HG03469 (cell line): ENCODE measurements around the gene RBX1.
"Not testable (repeated sequence)": the region's sequence is repeated elsewhere in the genome, so short reads cannot be mapped to it uniquely, and the experiment has no call there.

Experiments used
- ATAC-seq: cut with Tn5 transposase; IDR thresholded peaks from one replicate; pipeline ENCODE4 v1.9.1; 2021; ENCODE audit warnings: mild to moderate bottlenecking, moderate library complexity, moderate number of reproducible peaks; ENCODE audit not compliant: unreplicated experiment

Gene RBX1

GRCh38 chr22:40967111-40967760 lies 16.1 kb downstream of the RBX1 start:
- ATAC-seq: no peak

DNA sequence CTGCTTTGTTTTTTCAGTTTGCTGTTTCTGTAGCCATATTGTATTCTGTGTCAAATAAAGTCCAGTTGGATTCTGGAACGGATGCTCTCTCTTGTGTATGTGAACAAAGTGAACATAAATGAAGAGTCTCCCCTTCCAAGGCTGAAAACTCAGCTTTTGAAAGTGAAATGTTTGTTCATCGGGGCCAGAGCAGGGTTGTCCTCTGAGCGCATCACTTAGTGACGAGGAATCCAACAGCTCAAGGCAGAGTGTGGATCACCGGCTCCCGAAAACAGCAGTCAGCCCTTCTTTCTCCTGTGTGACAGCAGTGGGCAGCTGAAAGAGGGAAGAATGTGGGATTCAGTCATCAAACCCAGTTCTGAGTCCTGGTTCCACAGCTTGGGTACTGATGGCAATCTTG lies 21.4 kb downstream of the RBX1 start:
- ATAC-seq: no peak

GRCh38 chr22:40973144-40973543 lies 22.0 kb downstream of the RBX1 start:
- no peak for ATAC-seq

- ATAC-seq: no peak
Observed at GRCh38 chr22:40975366-40975765, 24.2 kb downstream of the RBX1 start.

DNA sequence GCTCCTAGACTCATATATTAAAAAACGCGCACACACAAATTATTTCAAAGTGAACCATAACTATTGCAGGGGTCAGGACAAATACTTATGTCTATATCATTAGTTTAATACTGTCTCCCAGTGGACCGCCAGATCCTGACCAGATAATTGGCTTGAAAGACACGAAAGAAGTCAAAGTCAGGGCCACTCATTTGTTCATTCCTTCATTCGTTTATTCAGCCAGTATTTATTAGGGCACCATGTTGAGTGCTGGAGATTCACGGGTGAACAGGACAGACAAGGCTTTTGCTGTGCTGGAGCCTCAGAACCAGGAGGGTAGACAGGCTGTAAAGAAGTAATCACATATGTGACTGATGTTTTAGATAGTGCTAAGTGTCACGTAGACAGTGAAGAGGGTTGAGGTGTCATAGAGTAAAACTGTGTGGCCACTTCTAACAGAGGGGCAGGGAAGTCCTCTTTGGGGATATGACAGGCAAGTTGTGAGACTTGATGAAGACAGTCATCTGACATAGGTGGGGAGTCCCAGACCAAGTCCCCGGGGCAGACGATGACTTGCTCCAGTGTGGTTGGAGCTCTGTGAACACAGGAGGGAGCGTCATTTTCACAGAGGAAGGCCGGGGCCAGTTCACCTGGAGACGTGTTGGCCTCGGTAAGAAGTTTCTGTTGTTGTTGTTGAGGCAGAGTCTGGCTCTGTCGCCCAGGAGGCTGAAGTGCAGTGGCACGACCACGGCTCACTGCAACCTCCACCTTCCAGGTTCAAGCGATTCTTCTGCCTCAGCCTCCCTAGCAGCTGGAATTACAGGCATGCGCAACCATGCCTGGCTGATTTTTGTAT lies 25.9 kb downstream of the RBX1 start:
- no peak for ATAC-seq

DNA sequence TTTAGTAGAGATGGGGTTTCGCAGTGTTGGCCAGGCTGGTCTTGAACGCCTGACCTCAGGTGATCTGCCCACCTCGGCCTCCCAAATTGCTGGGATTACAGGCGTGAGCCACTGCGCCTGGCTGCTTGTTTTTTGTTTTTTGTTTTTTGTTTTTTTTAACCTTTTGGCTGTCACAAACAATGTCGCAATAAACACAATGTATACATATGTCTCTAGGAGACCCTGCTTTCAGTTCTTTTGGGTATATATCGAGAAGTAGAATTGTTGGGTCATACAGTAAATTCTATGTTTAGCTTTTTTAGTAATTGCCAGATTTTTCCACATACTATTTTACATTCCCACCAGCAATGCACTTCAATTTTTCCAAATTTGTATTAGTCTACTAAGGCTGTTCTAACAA lies 28.0 kb downstream of the RBX1 start:
- ATAC-seq: no peak

GRCh38 chr22:40979871-40980270 lies 28.7 kb downstream of the RBX1 start:
- ATAC-seq: no peak

DNA sequence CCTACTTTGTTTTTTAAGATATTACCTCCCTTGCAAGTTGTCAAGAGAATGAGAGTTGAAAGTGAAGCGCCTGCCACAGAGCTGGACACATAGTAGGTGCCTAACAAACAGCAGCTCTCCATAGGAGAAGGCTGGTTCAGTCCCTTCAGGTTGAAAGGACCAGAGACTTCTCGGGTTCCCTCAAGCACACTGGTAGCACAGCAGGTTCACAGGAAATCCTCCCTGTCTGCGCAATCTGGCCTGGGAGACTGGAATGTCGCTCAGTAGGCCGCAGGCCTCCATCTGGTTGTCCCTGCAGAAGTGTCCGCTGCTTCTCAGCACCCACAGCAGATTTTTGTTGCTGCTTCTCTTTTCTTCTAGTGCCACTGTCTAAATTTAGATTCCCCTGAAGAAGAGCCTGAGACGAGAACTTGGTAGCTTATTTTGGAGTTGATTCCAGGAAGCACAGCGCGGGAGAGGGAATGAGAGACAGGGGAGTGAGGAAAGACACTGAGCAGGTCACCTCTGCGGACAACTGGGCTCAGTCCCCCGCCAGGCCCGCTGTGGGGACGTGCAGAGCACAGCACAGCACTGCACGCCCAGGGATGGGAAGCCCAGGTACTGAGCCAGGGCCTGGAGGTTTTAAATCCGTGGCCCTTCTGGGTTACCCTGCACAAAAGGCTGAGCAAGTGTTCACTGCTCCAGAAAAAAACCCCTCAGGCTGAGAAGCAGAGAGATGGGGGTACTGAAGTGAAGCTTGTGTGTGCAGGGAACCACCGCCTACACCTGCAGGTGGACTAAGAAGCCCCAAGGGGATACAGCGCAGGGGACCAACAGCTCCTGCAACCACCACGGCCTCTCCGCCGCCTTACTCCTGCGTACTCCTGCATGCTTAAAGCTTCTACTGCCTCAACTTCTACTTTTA lies 31.6 kb downstream of the RBX1 start:
- no peak for ATAC-seq

- no peak for ATAC-seq
Observed at GRCh38 chr22:40991298-40991697, 40.1 kb downstream of the RBX1 start.

DNA sequence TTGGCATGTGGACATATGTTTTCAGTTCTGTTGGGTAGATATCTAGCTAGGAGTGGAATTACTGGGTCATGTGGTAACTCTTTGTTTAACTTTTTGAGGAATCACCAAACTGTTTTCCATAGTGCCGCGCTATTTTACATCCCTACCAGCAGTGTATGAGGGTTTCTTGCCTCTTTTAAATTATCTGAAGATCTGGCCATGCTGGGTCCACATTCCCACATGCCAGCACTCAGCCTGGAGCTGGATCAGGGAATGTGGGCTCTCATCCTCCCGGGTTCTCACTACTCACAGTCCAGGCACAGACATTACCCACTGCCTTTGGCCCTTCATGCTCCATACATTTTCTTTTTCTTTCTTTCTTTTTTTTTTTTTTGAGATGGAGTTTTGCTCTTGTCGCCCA lies 44.6 kb downstream of the RBX1 start:
- ATAC-seq: no peak

GRCh38 chr22:40997520-40997919 lies 46.3 kb downstream of the RBX1 start:
- no peak for ATAC-seq

- ATAC-seq: no peak
Observed at GRCh38 chr22:41000040-41000565, 48.9 kb downstream of the RBX1 start.

DNA sequence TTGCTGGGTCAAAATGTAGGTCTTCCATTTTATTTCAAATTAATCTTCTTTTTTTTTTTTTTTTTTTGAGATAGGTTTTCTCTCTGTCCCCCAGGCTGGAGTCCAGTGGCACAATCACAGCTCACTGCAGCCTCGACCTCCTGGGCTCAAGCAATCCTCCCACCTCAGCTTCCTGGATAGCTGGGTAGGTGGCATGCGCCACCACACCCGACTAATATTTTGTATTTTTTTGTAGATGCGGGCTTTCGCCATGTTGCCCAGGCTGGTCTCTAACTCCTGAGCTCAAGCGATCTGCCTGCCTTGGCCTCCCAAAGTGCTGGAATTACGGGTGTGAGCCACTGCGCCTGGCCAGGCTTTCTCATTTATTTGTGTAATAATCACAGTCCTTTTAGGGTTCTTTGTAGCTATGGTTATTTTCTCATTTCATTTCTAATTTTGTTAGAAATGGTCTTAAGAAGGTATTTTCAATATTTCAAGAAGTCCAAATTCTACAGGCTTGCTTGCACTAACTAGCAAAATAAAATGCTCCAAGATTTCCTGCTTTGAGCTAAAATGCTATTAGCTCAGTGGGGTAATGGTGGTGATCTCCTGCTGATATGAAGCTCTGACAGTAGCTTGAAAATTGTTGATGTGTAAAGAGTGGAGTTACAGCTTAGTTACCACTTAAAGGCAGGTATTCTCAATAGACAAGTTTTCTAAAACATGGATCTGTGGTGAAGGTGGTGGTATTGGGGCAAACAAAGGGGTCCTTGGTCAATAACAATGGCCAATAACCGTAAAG lies 50.0 kb downstream of the RBX1 start:
- ATAC-seq: no peak

GRCh38 chr22:41001722-41002122 lies 50.5 kb downstream of the RBX1 start:
- ATAC-seq: no peak

- ATAC-seq: not testable (repeated sequence)
Observed at GRCh38 chr22:41002386-41002785, 51.2 kb downstream of the RBX1 start.

DNA sequence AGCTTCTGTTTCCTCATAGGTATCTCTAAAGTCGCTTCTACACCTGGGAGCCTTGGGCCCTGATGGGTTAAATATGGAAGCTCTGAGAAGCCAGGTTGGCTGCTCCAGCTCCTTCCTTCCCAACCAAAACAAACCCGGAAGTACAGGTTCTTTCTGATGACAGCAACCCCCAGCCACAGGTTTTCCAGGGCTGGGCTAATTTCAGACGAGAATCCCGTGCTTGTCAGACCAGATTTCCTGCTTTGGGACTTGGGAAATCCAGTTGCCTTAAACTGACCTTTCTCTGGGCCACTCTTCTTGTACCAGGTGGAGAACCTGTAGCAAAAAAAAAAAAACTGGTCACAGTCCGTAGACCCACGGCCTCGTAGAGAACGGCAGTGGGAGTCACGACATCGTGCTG lies 51.9 kb downstream of the RBX1 start:
- ATAC-seq: no peak

DNA sequence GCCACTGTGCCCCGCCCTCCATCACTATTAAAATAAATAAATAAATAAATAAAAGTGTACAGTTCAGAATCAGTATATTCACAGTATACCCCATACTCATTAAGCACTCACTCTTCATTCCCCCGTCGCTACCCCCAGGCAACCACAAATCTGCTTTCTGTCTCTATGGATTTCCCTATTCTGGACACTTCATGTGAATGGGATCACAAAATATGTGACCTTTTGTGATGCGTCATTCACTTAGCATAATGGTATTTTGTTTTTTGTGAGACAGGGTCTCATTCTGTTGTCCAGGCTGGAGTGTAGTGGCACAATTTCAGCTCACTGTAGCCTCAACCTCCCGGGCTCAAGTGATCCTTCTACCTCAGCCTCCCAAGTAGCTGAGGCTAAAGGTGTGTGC lies 52.8 kb downstream of the RBX1 start:
- ATAC-seq: no peak

GRCh38 chr22:41009222-41009948 lies 58.2 kb downstream of the RBX1 start:
- no peak for ATAC-seq

- no peak for ATAC-seq
Observed at GRCh38 chr22:41015003-41015402, 63.8 kb downstream of the RBX1 start.
